Esophagus squamous epithelium (tissue), 4 donors: Measurements from ENCODE around the gene SH3YL1.

ENCODE experiments used
- CTCF ChIP-seq, 6 experiments: fragments of 450-650 bp in 4 of 6; fragments of 200-600 bp in 2 of 6; sonication (generic) in 2 of 6; IDR thresholded peaks; one replicate each; pipeline ENCODE4 v1.5.1; 2016 to 2019; ENCODE audit warnings: antibody characterized with exemption in 6 of 6, mild to moderate bottlenecking in 4 of 6, moderate library complexity in 4 of 6
- POLR2A ChIP-seq, 4 donors: fragments of 450-650 bp; IDR thresholded peaks; one replicate each; pipeline ENCODE4 v1.6.1; 2017; ENCODE audit warnings: antibody characterized with exemption in 4 of 4, mild to moderate bottlenecking in 4 of 4, moderate library complexity in 3 of 4

DNA sequence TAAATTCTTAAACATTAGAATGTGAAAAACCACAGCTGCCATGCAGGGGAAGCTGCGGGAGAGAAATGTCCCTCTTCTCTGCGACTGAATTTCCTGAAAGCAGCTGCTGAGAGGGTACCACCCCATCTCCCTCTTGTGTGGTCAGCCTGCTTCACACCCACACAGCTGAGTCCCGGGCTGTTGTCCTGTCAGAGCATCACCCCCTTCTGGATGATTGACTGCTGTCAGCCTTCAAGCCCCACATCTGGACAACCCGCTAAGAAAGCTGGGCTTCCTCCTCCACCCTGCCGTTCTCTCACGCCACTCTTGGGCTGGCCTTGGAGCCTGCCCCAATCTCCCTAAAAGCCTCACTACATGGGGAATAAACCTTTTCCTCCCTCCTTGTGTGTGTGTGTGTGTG lies 26.0 kb downstream of the SH3YL1 start:
- TF ChIP-seq CTCF (IDR thresholded peaks at IDR 0.05) (no peak), POLR2A (IDR thresholded peaks at IDR 0.05) (no peak)
